Omental fat pad (tissue), 4 donors: ENCODE results near the gene TPM2. TPM values are rescaled to one million over a fixed set of nuclear protein-coding genes. Genes with fewer than 3 reads are reported as not detected.

Source experiments
- ATAC-seq: fragments of 150-250 bp; one replicate; pipeline ENCODE4 v1.9.1; 2016; ENCODE audit warnings: mild to moderate bottlenecking, moderate library complexity; ENCODE audit not compliant: low FRiP score
- DNase-seq: peaks from one replicate; pipeline ENCODE4 v3.0.0-alpha.2; 2019; ENCODE audit warnings: low spot score
- CTCF ChIP-seq, 3 donors: fragments of 450-650 bp; IDR thresholded peaks; one replicate each; pipeline ENCODE4 v1.5.1; 2016 to 2017; ENCODE audit warnings: antibody characterized with exemption in 3 of 3, mild to moderate bottlenecking in 3 of 3, moderate library complexity in 2 of 3
- total RNA-seq, 4 donors: library from RNA; depleted of rRNA; stranded (reverse); fragments of >200 nt; gene quantifications; one replicate each; pipeline ENCODE4 v1.1.0, GENCODE V29; 2016

Gene TPM2
- total RNA-seq, 4 donors from 2014 or later, result 150 to 301 (median 237) TPM

GRCh38 chr9:35667939-35668338 lies 21.8 kb downstream of the TPM2 start:
- ATAC-seq (no peak), DNase-seq (no peak)
- no peak for TF ChIP-seq CTCF (IDR thresholded peaks at IDR 0.05)

- ATAC-seq (no peak), DNase-seq (no peak)
- no peak for TF ChIP-seq CTCF (IDR thresholded peaks at IDR 0.05)
Observed at GRCh38 chr9:35666549-35666948, 23.2 kb downstream of the TPM2 start.

- TF ChIP-seq CTCF (IDR thresholded peaks at IDR 0.05), result no peak
- ATAC-seq (no peak), DNase-seq (no peak)
Observed at GRCh38 chr9:35666045-35666444, 23.7 kb downstream of the TPM2 start.

GRCh38 chr9:35665471-35665818 lies 24.3 kb downstream of the TPM2 start:
- DNase-seq (no peak), ATAC-seq (no peak)
- no peak for TF ChIP-seq CTCF (IDR thresholded peaks at IDR 0.05)

- no peak for TF ChIP-seq CTCF (IDR thresholded peaks at IDR 0.05)
- peak; percentile 87 for ATAC-seq
- no peak for DNase-seq
Observed at GRCh38 chr9:35664531-35665470, 24.9 kb downstream of the TPM2 start, which contains the start of gene ARHGEF39. Gene ARHGEF39 (minus strand): TSS chr9:35665195. CDS start chr9:35665169, 26 bp downstream.

GRCh38 chr9:35662437-35662836 lies 27.3 kb downstream of the TPM2 start:
- no peak for TF ChIP-seq CTCF (IDR thresholded peaks at IDR 0.05)
- DNase-seq (no peak), ATAC-seq (no peak)
